Endothelial cell of umbilical vein (primary cell): ENCODE results near the gene SLC51B. TPM values are rescaled to one million over a fixed set of nuclear protein-coding genes. Genes with fewer than 3 reads are reported as not detected.
"Not testable (repeated sequence)": the region's sequence is repeated elsewhere in the genome, so short reads cannot be mapped to it uniquely, and the experiment has no call there.

Experiments
- BruUV-seq: library from RNA; stranded (reverse); fragments of 400-500 nt; replicated peaks from 2 replicates; lab custom pipeline; 2021; lab: Mats Ljungman, UMichigan
- CTCF ChIA-PET: fragments of 300-600, 350-600 bp; sonication (Branson Sonifier 250); formaldehyde crosslinking; loops from one replicate; lab custom pipeline; 2021; ENCODE audit warnings: antibody characterized with exemption, inconsistent platforms; lab: Charles Lee
- POLR2A ChIA-PET: fragments of 300-600, 350-600 bp; sonication (Branson Sonifier 250); formaldehyde crosslinking; loops from one replicate; lab custom pipeline; 2021; ENCODE audit warnings: antibody characterized with exemption, inconsistent platforms; lab: Charles Lee
- DNase-seq: peaks from one replicate; pipeline ENCODE4 v3.0.0-alpha.2; 2011; ENCODE audit warnings: low read depth, low spot score
- FAIRE-seq: peaks from 2 replicates; lab custom pipeline; 2011; peaks lifted over from hg19 to GRCh38; lab: Jason Lieb, UNC
- H2AFZ ChIP-seq: 2 replicates; pipeline ENCODE4 v1.6.0; 2012; ENCODE audit warnings: low read depth, low read length, control low read depth, inconsistent platforms
- H3K27ac ChIP-seq: 2 replicates; pipeline ENCODE4 v1.5.1; 2011; ENCODE audit warnings: low read depth, mild to moderate bottlenecking, control low read depth, low read length, moderate library complexity; ENCODE audit not compliant: insufficient read depth
- H3K27me3 ChIP-seq, 2 experiments: 2 replicates each; pipeline versions ENCODE4 v1.6.0 to v1.6.1; 2011; ENCODE audit warnings: low read length in 2 of 2, mixed read lengths in 1 of 2; ENCODE audit not compliant: control insufficient read depth in 2 of 2, insufficient read depth in 2 of 2
- H3K36me3 ChIP-seq, 2 experiments: 2 replicates in 1 of 2; 3 replicates in 1 of 2; pipeline ENCODE4 v1.5.1; 2011; ENCODE audit warnings: low read length in 2 of 2, mild to moderate bottlenecking in 1 of 2, moderate library complexity in 1 of 2; ENCODE audit not compliant: control insufficient read depth in 2 of 2, insufficient read depth in 2 of 2; ENCODE audit errors: extremely low read depth in 1 of 2
- H3K4me1 ChIP-seq: 3 replicates; pipeline ENCODE4 v1.5.1; 2011; ENCODE audit warnings: mild to moderate bottlenecking, low read length; ENCODE audit not compliant: control insufficient read depth, insufficient read depth; ENCODE audit errors: extremely low read depth
- H3K4me2 ChIP-seq: 2 replicates; pipeline ENCODE4 v1.6.1; 2011; ENCODE audit warnings: low read length, control low read depth, mixed read lengths; ENCODE audit not compliant: insufficient read depth
- H3K4me3 ChIP-seq, 3 experiments: fragments of 200-600 bp in 1 of 3; sonication (generic), shearing (Covaris generic) in 1 of 3; replicated peaks in 1 of 3; 2 replicates each; pipeline ENCODE4 v1.5.1; 2011 to 2016; ENCODE audit warnings: control low read depth in 3 of 3, low read length in 3 of 3, mild to moderate bottlenecking in 2 of 3, inconsistent platforms in 1 of 3, low read depth in 1 of 3, moderate library complexity in 1 of 3; ENCODE audit not compliant: insufficient read depth in 1 of 3
- H3K79me2 ChIP-seq: 2 replicates; pipeline ENCODE4 v1.6.0; 2012; ENCODE audit warnings: low read length, inconsistent platforms; ENCODE audit not compliant: control insufficient read depth, insufficient read depth
- H3K9ac ChIP-seq: replicated peaks from 2 replicates; pipeline ENCODE3; 2011; ENCODE audit warnings: low read length, control low read depth; ENCODE audit not compliant: insufficient read depth; ENCODE audit errors: extremely low read depth
- H3K9me1 ChIP-seq: replicated peaks from 3 replicates; pipeline ENCODE4 v1.6.0; 2011; ENCODE audit warnings: mild to moderate bottlenecking, low read length; ENCODE audit not compliant: control insufficient read depth, insufficient read depth; ENCODE audit errors: extremely low read depth
- H3K9me3 ChIP-seq: replicated peaks from 2 replicates; pipeline ENCODE4 v1.5.1; 2012; ENCODE audit warnings: low read length, inconsistent platforms; ENCODE audit not compliant: control insufficient read depth, insufficient read depth
- H4K20me1 ChIP-seq: replicated peaks from 2 replicates; pipeline ENCODE3; 2011; ENCODE audit warnings: mild to moderate bottlenecking, low read length; ENCODE audit not compliant: control insufficient read depth, insufficient read depth; ENCODE audit errors: extremely low read depth
- GATA2 ChIP-seq: IDR thresholded peaks from 2 replicates; pipeline ENCODE4 v1.7.0; 2011; ENCODE audit warnings: low read depth, mild to moderate bottlenecking, moderate library complexity, mixed read lengths, low read length; ENCODE audit not compliant: insufficient read length, insufficient read depth
- JUN ChIP-seq: IDR thresholded peaks from 2 replicates; pipeline ENCODE4 v1.6.1; 2011; ENCODE audit warnings: borderline replicate concordance, low read depth; ENCODE audit not compliant: insufficient read length, insufficient read depth
- dilution Hi-C: fragments of 300-500 bp; cut with MboI; formaldehyde crosslinking; loops from one replicate; pipeline ENCODE4 v1.15.0; 2019; ENCODE audit warnings: low sequenced_read_pairs; ENCODE audit not compliant: extremely low pct_ligation_motif_present
- intact Hi-C: fragments of 100-400 bp; cut with micrococcal nuclease; formaldehyde crosslinking; loops from one replicate; pipeline ENCODE4 v1.10.0; 2022
- polyA plus RNA-seq, 4 experiments: library from polyadenylated mRNA; depleted of rRNA in 3 of 4; stranded (reverse) in 3 of 4; unstranded in 1 of 4; fragments of >200 nt; gene quantifications; 2 replicates each; pipeline versions ENCODE4 v1.2.1 to v1.2.3, GENCODE V29; 2011 to 2012; ENCODE audit warnings: missing spikeins in 1 of 4
- total RNA-seq: library from RNA; stranded (reverse); gene quantifications from 2 replicates; pipeline ENCODE4 v1.2.3, GENCODE V29; 2021

SLC51B gene
- total and polyA plus RNA-seq, 2 donors (not counting 3 experiments of a cell fraction or from before 2014, with no cell fraction given): not detected

GRCh38 chr15:65099801-65100200, 54.6 kb downstream of the SLC51B start:
- H3K4me2 ChIP-seq, H3K9me1 ChIP-seq, intact Hi-C loops, H3K79me2 ChIP-seq, H3K4me3 ChIP-seq, DNase-seq, H3K36me3 ChIP-seq, H3K4me1 ChIP-seq, H3K27ac ChIP-seq, FAIRE-seq, H3K9me3 ChIP-seq, BruUV-seq, H3K9ac ChIP-seq, H3K27me3 ChIP-seq, H2AFZ ChIP-seq, H4K20me1 ChIP-seq, dilution Hi-C loops: not testable (repeated sequence)
- POLR2A ChIA-PET: interaction anchor here (0.5 kb wide), 1 partner anchor 278 kb away, joined by 10 read pairs; no protein-coding TSS in a partner anchor
- CTCF ChIA-PET: interaction anchor here (2.1 to 5.4 kb wide), 3 partner anchors 14 to 45 kb away, joined by 14 to 64 read pairs (median 59); partner anchors contain the start of gene KBTBD13

GRCh38 chr15:65100442-65100841, 55.3 kb downstream of the SLC51B start:
- Histone ChIP-seq H3K4me3 (no peak overlapping the region), H3K27ac (no peak overlapping the region), H2AFZ (no peak overlapping the region), H3K9me3 (no peaks in the 10 kb centered on the region), H3K27me3 (no peaks in the 10 kb centered on the region), H3K9ac (no peak overlapping the region), H3K4me1 (no peaks in the 10 kb centered on the region), H4K20me1 (no peaks in the 10 kb centered on the region), H3K4me2 (no peak overlapping the region), H3K9me1 (no peaks in the 10 kb centered on the region), H3K36me3 (peaks cover 0 to 9% of the 10 kb centered on the region in 2 experiments), H3K79me2 (no peaks in the 10 kb centered on the region)
- ChIA-PET POLR2A (no interaction called here), CTCF (interaction anchor here (2.1 to 5.4 kb wide), 4 partner anchors 15 to 58 kb away, joined by 14 to 64 read pairs (median 37); partner anchors contain the start of gene KBTBD13)
- TF ChIP-seq GATA2 (no peak), JUN (no peak)
- dilution Hi-C loops (no loop called here), intact Hi-C loops (no loop called here)
- FAIRE-seq (no peak), DNase-seq (no peak)
- no TSS peak for BruUV-seq
